HG03469 (cell line): ENCODE measurements around the gene SLC9A2.

Experiments
- ATAC-seq: cut with Tn5 transposase; IDR thresholded peaks from one replicate; pipeline ENCODE4 v1.9.1; 2021; ENCODE audit warnings: mild to moderate bottlenecking, moderate library complexity, moderate number of reproducible peaks; ENCODE audit not compliant: unreplicated experiment

The SLC9A2 gene, protein sequence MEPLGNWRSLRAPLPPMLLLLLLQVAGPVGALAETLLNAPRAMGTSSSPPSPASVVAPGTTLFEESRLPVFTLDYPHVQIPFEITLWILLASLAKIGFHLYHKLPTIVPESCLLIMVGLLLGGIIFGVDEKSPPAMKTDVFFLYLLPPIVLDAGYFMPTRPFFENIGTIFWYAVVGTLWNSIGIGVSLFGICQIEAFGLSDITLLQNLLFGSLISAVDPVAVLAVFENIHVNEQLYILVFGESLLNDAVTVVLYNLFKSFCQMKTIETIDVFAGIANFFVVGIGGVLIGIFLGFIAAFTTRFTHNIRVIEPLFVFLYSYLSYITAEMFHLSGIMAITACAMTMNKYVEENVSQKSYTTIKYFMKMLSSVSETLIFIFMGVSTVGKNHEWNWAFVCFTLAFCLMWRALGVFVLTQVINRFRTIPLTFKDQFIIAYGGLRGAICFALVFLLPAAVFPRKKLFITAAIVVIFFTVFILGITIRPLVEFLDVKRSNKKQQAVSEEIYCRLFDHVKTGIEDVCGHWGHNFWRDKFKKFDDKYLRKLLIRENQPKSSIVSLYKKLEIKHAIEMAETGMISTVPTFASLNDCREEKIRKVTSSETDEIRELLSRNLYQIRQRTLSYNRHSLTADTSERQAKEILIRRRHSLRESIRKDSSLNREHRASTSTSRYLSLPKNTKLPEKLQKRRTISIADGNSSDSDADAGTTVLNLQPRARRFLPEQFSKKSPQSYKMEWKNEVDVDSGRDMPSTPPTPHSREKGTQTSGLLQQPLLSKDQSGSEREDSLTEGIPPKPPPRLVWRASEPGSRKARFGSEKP

DNA sequence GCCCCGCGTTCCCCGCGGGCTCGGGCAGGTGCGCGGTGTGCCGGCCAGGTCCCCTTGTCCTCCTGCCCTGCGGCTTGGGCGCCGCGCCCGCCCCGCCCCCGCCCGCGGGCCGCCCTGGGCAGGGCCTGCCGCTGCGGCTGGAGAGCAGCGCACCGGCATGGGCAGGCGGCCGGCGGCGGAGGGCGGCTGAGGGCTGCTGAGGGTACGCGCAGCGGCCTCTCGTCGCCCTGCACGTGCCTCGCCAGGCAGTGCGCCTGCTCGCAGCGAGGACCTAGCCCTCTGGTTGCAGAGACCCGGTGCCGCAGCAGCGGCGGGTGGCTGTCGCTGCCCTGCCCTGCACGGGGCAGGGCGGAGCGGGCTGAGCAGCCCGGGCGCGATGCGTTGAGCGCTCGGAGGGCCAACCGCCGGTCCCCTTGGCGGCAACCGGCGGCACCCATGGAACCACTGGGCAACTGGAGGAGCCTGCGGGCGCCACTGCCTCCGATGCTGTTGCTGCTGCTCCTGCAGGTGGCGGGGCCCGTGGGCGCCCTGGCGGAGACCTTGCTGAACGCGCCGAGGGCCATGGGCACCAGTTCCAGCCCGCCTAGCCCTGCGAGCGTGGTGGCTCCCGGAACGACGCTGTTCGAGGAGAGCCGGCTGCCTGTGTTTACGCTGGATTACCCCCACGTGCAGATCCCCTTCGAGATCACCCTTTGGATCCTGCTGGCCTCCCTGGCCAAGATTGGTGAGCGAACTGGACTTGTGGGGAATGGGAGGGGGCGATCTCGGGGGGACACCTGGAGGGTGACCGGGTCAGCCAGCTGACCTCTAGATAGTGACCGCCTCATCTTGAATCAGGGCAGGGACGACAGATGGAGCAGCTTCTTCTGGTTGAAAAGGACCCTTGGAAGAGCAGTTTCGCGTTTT is at the start of gene SLC9A2:
TSS of gene SLC9A2 (plus strand) at position 140 of the 906 bp plus-strand sequence. CDS start at position 436, 296 bp downstream.
- ATAC-seq, result no peak

DNA sequence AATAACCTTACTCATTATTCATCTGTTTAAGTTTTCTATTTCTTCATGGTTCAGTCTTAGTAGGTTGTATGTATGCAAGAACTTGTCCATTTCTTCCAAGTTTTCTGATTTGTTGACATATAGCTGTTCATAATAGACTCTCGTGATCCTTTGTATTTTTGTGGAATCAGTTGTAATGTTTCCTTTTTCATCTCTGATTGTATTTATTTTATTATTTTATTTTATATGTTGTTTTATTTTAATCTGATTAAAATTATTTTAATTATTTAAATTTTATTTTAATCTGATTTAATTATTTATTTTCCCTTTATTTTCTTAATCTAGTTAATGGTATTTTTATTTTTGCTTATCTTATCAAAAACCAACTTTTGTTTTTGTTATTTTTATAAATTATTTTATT is 43.5 kb upstream of the SLC9A2 start:
- no peak for ATAC-seq

GRCh38 chr2:102578376-102578775 is 41.0 kb upstream of the SLC9A2 start:
- ATAC-seq, result no peak

- no peak for ATAC-seq
Measured at GRCh38 chr2:102581911-102582310, 37.4 kb upstream of the SLC9A2 start.

GRCh38 chr2:102582845-102583244 is 36.5 kb upstream of the SLC9A2 start:
- ATAC-seq, result no peak

DNA sequence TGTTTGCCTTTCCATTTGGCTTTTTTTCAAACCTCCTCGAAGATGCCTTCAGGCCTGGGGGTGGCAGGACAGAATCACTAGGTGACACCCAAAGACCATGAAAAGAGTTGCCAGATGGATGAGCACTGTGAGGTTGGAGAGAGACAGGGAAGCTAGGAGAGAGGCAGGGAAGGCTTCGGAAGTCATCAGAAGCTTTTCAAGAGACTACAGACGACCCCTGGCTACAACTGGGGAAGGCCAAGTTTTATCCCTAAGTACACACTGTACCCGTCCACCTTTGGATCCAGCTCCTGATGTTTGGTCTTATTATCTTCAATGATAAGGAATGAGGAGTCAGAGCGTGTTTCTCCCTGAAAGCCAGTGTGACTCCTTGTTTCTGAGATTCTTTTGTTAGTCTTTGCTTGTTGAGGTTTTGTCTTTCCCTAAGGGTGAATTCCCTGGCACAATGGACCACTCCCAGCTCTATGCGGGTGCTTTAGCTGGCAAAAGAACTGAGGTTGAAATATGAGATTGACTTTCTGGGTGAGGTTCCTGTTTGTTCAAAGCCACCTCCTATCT is 33.4 kb upstream of the SLC9A2 start:
- no peak for ATAC-seq

GRCh38 chr2:102588213-102588939 is 31.0 kb upstream of the SLC9A2 start:
- no peak for ATAC-seq

DNA sequence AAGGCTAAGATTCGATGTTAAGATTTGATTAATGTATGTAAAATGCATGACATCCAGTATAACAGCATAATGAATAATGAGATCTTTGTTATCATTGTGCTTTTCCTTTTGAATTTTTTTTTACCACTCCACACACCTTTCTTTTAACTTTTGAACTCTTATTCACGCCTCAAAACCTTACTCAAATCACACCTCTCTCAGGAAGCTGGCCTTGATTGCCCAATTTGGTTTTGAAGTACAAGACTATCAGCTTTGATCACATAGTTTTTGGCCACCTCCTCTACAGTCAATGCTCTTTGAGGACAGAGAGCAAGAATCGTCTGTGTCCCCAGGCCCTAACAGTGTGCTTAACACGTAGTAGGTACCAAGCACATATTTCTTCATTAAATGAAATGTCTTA is 29.9 kb upstream of the SLC9A2 start:
- ATAC-seq, result no peak

DNA sequence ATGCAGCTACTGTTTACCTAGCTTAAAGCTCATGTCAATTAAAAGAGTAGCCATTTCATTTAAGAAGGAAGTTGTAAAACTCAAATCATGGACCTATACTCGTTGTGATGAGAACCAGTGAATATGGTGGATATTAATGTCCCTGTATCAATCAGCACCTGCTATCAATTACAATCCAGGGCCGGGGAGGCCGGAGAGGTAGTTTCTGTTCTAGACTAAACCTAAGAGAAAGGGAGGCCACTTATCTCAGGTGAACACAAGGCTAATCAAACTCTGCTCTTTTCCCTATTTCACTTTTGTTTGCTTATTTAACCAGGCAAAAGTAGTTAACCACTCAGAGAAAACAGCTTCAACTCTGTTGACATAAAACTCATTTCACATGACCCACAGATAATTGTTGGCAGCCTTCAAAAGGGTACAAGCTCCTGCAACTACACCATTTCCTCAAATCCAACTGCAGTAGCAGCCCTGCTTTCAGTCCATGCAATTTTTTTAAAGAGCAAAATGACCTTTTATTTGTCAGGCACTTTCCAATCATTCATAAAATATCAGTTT is 27.8 kb upstream of the SLC9A2 start:
- ATAC-seq, result no peak

DNA sequence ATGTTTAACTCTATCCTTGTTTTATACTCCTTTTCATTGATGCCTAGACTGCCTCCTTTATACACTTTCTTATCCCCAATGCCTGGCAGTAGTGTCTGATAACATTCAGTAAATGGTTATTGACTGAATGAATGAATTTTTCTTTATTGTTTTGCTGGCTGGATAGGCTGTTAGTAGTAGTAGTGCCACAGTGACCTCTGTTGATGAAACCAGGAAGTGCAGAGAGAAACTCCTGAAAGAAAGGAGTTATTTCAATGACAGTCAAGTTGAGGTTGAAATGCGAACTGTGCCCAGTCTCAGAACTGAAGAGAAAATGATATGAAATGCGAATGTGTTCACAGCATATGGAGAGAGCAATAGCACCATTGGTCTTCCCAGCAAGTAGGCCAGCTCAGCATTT is 26.8 kb upstream of the SLC9A2 start:
- ATAC-seq, result no peak

GRCh38 chr2:102593516-102593915 is 25.8 kb upstream of the SLC9A2 start:
- ATAC-seq, result no peak

DNA sequence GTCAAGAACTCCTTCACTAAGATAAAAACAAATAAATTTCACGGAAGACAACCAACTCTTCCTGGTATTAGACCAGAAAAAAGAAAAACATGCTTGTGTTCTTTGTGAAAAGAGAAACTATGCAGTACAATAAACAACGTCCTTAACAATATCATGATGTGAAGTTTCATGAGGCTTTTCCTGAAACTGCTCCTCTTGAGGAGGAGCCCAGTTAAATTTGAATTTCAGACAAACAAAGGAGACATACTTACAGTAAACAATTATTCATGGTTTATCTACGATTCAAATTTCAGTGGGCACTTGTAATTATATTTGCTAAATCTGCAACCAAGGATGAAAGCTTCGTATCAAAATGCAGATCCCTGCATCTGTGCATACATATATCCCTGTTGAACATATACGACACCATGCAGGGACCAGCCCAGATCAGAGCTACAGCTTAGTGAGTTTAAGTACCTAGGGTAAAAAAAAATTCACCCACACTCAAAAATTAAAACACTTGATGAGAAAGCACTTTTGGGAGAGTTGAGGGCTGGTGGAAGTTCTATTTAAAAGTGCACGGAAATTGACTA is 24.8 kb upstream of the SLC9A2 start:
- no peak for ATAC-seq

DNA sequence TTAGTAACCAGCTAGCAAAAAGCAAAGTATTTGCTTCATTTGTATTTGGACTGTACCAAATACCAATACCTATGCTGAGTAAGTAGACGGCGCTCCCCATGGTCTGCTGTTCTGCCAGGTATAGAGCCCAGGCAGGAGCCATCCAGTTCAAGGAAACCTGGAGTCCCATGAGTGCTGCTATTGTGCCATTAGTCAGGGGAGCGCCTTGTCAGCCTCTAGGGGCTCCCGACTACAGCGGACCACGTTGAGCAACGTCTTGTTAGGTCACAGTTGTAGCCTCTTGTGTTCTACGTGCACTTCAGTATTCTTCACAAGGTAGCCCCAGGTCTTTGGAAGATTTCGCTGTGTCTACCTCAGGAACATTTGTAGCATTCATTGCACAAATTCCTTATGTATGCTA is 21.6 kb upstream of the SLC9A2 start:
- no peak for ATAC-seq

DNA sequence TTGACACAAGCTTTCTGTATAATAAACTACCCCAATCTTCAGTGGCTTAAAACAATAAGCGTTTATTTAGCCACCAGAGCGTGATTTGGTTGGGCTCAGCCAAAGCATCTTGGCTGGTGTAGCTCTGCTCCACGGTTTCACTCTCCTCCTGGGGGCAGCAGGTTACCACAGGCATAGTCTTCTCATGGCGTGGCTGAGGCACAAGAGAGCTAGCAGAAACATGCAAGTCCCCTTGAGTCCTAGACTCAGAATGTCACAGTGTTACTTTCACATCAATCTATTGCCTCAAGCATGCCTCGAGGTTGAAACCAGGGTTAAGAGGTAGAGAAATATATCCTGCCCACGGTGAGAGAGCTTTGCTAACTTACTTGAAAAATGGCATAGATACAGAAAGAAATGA is 19.9 kb upstream of the SLC9A2 start:
- ATAC-seq, result no peak

GRCh38 chr2:102601730-102602129 is 17.6 kb upstream of the SLC9A2 start:
- ATAC-seq, result no peak

- ATAC-seq, result no peak
Measured at GRCh38 chr2:102603904-102604303, 15.4 kb upstream of the SLC9A2 start.

GRCh38 chr2:102604769-102605168 is 14.6 kb upstream of the SLC9A2 start:
- no peak for ATAC-seq

- no peak for ATAC-seq
Measured at GRCh38 chr2:102606353-102606752, 13.0 kb upstream of the SLC9A2 start.
